Activated CD8-positive, alpha-beta memory T cell treated with anti-CD3 and anti-CD28 coated beads for 48 hours (primary cell): ENCODE data around the gene GPLD1.

Experiments
- DNase-seq, 3 experiments: peaks; one replicate each; pipeline ENCODE4 v3.0.0-alpha.2; 2020; ENCODE audit warnings: low read depth in 2 of 3, low spot score in 2 of 3

Gene GPLD1

DNA sequence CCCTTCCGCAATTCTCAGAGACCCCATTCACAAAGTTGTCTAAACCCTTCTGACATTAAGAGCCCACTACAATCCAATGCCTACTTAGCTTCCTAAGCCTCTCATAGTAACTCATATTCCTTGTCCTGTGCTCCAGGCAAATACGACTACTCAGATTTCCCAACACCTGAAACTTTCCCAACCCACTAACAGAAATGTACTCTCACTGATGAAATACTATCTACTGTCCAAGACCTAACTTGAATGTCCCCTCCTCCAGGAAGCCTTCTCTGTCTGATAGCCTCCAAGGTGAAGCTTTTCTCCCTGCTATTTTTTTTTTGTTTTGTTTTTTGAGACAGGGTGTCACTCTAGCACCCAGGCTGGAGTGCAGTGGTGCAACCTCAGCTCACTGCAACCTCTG lies 30.4 kb downstream of the GPLD1 start:
- no peak for DNase-seq

DNA sequence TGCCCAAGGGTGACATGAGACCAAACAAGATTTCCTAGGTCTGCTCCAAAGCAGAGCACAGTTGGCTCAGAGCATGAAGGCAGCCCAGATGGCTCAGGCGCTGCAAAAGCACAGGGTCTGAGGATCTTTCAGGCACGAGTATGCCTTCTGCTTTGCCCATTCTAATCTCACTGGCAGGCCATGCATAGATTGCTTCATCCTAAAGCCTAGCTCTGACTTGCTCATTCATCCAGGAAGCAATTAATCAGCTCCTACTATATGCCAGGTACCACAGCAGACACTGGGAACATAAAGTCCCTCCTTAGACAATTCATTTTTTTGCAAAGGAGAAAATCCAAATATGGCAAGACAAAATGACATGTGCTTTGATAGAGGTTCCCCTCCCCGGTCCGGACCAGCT lies 31.2 kb downstream of the GPLD1 start:
- DNase-seq, result no peak

GRCh38 chr6:24455061-24455460 lies 34.3 kb downstream of the GPLD1 start:
- no peak for DNase-seq

GRCh38 chr6:24454452-24454851 lies 34.9 kb downstream of the GPLD1 start:
- DNase-seq, result no peak

DNA sequence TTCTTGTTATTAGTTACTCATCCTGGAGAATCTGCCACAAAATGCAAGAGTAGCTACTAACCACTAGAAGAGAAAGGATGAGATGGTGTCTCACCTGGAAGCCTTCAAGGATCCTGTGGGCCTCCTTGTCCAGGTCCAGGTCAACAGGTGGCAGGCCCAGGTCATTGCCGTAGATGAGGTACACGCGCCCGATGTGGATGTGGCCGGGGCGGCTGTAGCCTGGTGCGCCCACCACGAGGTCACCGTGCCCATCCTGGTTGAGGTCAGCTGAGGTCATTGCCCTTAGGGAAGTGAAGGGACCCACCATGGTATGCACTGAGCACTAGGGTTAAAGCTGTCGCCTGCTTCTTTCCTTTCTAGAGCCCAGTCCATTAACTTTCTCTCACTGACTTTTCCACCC lies 35.5 kb downstream of the GPLD1 start:
- DNase-seq, result no peak

- DNase-seq, result no peak
Measured at GRCh38 chr6:24451581-24452388, 37.6 kb downstream of the GPLD1 start.

GRCh38 chr6:24448828-24449525 lies 40.4 kb downstream of the GPLD1 start:
- no peak for DNase-seq

DNA sequence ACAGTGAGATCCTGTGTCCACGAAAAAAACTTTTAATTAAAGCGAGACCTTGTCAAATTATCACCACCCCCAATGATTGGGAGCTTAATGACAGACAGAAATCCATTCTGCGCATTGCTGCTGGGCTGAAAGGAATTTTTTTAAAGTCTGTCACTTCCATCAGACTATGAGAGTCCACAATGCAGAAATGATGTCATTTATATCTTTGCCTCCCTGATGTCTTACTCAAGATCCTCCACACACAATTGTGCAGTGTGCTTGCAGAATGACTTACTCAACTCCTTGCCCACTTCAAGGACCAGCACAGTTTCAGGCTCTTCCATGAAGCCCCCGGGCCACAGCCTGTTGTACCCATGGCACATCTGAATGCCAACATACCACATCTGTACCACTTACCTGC lies 41.0 kb downstream of the GPLD1 start:
- DNase-seq, result no peak

DNA sequence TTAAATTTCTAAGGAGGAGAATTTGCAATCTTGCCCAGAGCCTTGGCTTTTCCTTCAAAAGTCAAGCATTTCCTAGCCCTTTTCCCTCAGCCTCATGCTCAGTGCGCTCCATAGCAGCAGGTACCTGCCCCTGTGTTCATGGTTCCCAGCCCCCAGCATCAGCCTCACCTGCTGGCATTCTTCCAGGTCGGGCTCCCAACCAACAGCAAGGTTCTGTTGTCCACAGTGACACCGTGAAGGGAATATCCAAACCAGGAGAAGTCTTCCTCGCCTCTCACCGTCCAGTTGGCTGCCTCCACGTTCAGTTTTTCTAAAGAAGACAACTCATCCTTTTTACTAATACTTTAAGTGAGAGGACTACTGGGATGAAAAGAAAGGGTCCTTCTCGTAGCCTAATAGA lies 42.7 kb downstream of the GPLD1 start:
- no peak for DNase-seq

DNA sequence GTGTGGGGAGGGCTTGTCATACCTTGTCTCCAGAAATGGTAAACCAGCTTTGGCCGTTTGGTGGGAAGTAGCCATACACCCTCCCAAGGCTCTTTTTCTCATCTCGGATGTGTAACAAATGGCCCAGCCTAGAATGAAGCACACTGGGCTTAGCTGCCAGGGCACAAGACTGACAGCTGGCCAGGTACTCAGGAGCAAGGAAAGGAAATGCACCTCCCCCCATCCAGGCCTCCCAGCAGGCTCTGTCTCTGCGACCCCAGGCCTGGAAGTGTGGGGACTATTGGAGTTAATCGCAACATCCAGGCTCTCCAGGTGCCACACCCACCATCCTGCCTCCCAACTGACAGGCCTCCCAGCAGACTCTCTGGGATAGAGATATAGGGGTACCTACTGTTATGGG lies 43.7 kb downstream of the GPLD1 start:
- no peak for DNase-seq

- no peak for DNase-seq
Measured at GRCh38 chr6:24444588-24444987, 44.8 kb downstream of the GPLD1 start.

DNA sequence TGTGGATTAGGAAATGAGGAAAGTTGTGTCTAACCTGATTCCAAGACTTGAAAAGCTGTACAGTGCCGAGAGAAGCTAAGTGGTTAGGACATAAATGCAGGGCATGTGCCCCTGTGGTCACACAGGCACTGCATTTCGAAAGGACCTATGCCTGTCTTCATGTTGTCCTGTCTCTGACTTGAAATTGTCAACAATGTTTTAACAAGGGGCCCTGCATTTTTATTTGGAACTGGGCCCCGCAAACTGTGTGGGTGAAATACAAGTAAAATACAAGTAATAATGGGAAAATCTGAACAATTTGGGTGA lies 47.8 kb downstream of the GPLD1 start:
- no peak for DNase-seq

GRCh38 chr6:24440897-24441598 lies 48.3 kb downstream of the GPLD1 start:
- no peak for DNase-seq

- no peak for DNase-seq
Measured at GRCh38 chr6:24439858-24440539, 49.4 kb downstream of the GPLD1 start.

DNA sequence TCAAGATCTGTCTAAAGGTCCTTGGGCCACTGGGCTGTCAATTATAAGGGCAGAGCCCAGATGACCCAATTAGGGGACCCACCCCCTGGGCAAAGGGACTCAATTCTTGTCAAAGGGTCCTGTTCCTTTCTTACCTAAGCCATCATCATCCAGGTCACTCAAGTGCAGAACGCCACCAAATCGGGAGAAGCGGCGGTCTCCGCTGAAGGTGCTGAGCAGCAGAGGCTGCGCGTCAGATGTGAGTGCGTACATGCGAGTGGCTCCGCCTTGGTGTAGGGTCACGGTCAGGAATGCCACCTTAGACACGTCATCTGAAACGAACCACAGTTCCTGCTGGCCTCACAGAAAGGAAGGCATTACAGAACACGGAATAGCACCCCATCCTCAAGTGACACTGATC lies 52.4 kb downstream of the GPLD1 start:
- no peak for DNase-seq

- DNase-seq, result no peak
Measured at GRCh38 chr6:24432611-24433010, 56.8 kb downstream of the GPLD1 start.

DNA sequence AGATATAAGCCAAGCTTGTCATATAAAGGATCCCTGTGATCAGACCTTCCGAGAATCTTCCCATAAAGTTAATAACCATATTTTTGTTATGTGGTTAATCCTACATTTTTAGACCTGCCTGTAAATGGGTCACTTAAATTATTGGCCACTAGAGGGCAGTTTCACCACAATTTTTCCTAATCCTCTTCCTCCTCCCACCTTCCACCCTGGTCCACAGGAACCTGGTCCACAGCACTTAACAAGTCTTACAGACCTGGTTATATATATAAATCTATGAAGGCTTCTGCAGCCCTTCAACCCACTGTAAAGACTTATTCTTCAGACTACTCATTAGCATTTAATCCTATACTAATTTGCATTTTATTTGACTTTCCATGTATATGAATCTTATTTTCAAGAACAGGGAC lies 58.3 kb downstream of the GPLD1 start:
- no peak for DNase-seq

DNA sequence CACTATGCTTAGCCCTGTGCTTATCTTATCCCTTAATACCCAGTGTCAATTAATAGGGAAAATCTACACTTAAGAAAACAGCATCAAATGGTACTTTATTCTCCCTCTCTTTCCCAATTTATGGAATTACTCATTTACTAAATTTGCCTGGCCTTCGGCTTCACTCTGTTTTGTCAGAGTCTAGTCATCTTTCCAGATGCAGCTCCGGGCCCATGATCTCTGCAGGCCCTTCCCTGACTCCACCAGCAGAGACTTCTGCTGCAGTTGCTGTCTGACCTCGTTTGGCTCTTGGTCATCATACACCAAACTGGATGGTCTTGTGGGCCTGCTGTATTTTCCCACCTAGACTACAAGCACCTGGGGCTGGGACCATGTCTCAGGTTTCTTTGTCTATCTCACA lies 59.3 kb downstream of the GPLD1 start:
- DNase-seq, result no peak

- no peak for DNase-seq
Measured at GRCh38 chr6:24429146-24429545, 60.2 kb downstream of the GPLD1 start.

GRCh38 chr6:24428615-24429014 lies 60.8 kb downstream of the GPLD1 start:
- DNase-seq, result no peak

GRCh38 chr6:24426729-24427446 lies 62.5 kb downstream of the GPLD1 start:
- DNase-seq, result no peak
